ENCODE measurements around the gene XYLT1. TPM values are rescaled to one million over a fixed set of nuclear protein-coding genes. Genes with fewer than 3 reads are reported as not detected.

XYLT1 gene
- total and polyA plus RNA-seq, 2 of the 4 experiments (the other 2 are of a cell fraction), result 9.0 to 12.7 TPM

GRCh38 chr16:17294856-17295255, 175.9 kb downstream of the XYLT1 start:
- Histone ChIP-seq H3K9ac (ENCODE audit: low read depth, low read length) (no peak overlapping the region), H3K27me3 (ENCODE audit: control insufficient read depth, insufficient read depth, low read length) (no peaks in the 10 kb centered on the region), H3K27ac (ENCODE audit: insufficient read depth, low read length) (no peak overlapping the region), H2BK20ac (ENCODE audit: low read depth, low read length) (no peak overlapping the region), H3K23ac (ENCODE audit: low read depth, low read length) (no peak overlapping the region), H3K4me3 (ENCODE audit: insufficient read depth, low read depth, low read length) (no peak overlapping the region), H3K18ac (ENCODE audit: low read depth, low read length) (no peak overlapping the region), H2BK5ac (ENCODE audit: low read depth, low read length, poor library complexity, severe bottlenecking) (no peak overlapping the region), H3K4me1 (ENCODE audit: control insufficient read depth, insufficient read depth, low read length) (no peaks in the 10 kb centered on the region), H3K4me2 (ENCODE audit: low read depth, low read length) (no peak overlapping the region), H3K36me3 (ENCODE audit: control insufficient read depth, insufficient read depth, low read length) (no peaks in the 10 kb centered on the region), H3K9me1 (ENCODE audit: insufficient read depth, low read length) (peaks cover 10% of the 10 kb centered on the region; the same call in 1 of the 2 replicates), H2AFZ (replicated peaks; ENCODE audit: low read length, poor library complexity) (no peak overlapping the region), H3K56ac (ENCODE audit: extremely low read depth, insufficient read depth, low read length) (no peak overlapping the region), H3K4ac (ENCODE audit: low read depth, low read length) (no peak overlapping the region), H4K20me1 (ENCODE audit: insufficient read depth, low read length) (peaks cover 4% of the 10 kb centered on the region; the same call in 1 of the 2 replicates), H3K9me3 (ENCODE audit: control insufficient read depth, insufficient read depth, low read length) (no peaks in the 10 kb centered on the region), H4K8ac (ENCODE audit: low read depth in 2 of 2, low read length in 2 of 2) (no peak overlapping the region), H2BK15ac (ENCODE audit: low read depth, low read length) (no peak overlapping the region), H2AK9ac (replicated peaks; ENCODE audit: low read depth, low read length, poor library complexity) (no peak overlapping the region), H2BK120ac (ENCODE audit: low read depth, low read length) (no peak overlapping the region), H2AK5ac (ENCODE audit: low read depth, low read length) (no peak overlapping the region), H4K91ac (ENCODE audit: insufficient read depth, low read depth, low read length) (no peak overlapping the region), H3K14ac (replicated peaks; ENCODE audit: low read depth, low read length) (no peak overlapping the region), H4K5ac (ENCODE audit: low read depth, low read length) (no peak overlapping the region), H3K79me1 (ENCODE audit: low read depth in 1 of 2, low read length in 2 of 2) (peaks cover 7 to 30% of the 10 kb centered on the region in 2 experiments; a peak in 3 of 4 replicates)
- dilution Hi-C loops (cut with HindIII; ENCODE audit: low sequenced_read_pairs, unreplicated experiment) (no loop called here), in situ Hi-C loops (cut with MboI; ENCODE audit: low sequenced_read_pairs) (no loop called here), intact Hi-C loops (cut with micrococcal nuclease) (no loop called here)
- no TSS peak for BruUV-seq (replicated peaks)
- 90% methylated on average over 1 of the region's 3 CpGs; no CpG with 5 or more reads in 1 of the 2 experiments for WGBS, 2 experiments (ENCODE audit: extremely low coverage in 2 of 2, insufficient read length in 1 of 2)
- no peak for ATAC-seq (ENCODE audit: low read depth)
- no peak for DNase-seq
- ChIA-PET CTCF (no interaction called here), POLR2A (ENCODE audit: unreplicated experiment) (no interaction called here)
- TF ChIP-seq CEBPB (IDR thresholded peaks at IDR 0.05; ENCODE audit: low read depth, low read length), result peak; percentile 31; the same call in 1 of the 2 replicates
- TF ChIP-seq RFX5 (IDR thresholded peaks at IDR 0.05; ENCODE audit: low read depth, low read length), result no peak
